ENCODE results near the gene NEMP1. TPM values are rescaled to one million over a fixed set of nuclear protein-coding genes. Genes with fewer than 3 reads are reported as not detected.
A peak's percentile ranks its signal among the peaks of the same experiment; 100 is the strongest.

The NEMP1 gene
- total and polyA plus RNA-seq, 7 donors, result 1.3 to 3.2 (median 2.4) TPM

DNA sequence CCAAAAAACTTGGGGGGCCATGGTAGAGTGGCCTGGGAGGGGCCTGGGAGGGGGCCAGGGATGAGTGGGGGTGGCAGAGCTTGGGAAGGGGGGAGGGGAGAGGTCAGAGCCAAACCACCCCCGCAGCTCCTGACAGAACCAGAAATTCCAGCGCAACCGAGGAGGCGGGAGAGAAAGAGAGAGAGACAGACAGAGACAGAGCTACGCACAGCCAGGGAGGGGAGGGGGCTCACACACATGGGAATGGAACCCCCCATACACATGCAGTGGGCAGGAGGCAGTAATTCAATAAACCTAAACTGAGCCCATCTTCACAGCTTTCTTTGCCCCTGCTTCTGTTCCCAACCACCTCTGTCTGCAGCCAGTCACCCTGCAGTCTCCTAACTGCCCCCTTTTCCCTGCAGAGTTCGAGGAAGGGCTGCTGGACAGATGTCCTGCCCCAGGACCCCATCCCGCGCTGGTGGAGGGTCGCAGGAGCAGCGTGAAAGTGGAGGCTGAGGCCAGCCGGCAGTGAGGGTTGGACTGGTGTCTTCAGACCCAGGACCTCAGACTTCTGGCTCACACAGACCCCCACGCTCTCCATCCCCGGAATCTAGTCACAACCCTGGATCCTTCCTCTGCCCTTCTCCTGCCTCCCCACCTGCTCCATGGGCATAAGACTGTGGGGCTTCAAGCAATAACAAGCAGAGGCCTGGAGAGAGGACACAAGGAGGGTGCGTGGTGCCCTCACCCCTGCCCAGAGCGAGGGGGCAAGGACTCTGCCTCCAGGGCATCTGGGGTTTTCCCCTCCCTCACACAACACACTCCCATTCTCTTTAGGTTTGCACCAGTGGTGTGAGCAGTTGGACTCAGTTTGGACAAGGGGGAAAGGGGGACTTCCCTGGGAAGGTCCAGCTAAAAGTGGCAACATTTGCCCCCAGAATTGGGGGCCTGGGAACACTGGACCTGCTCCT lies 15.9 kb upstream of the NEMP1 start:
- no peak for ATAC-seq
- intact Hi-C loops (cut with DNase I), result no loop called here
- Histone ChIP-seq H3K4me3 (no peak overlapping the region), H3K9me3 (no peaks in the 10 kb centered on the region), H3K36me3 (ENCODE audit: insufficient read depth in 1 of 2, low read depth in 1 of 2) (peaks cover 7 to 47% of the 10 kb centered on the region in 2 donors), H3K27ac (no peak overlapping the region), H3K4me1 (peaks cover 24% of the 10 kb centered on the region), H3K27me3 (ENCODE audit: insufficient read depth in 3 of 3, low read length in 2 of 3) (no peaks in the 10 kb centered on the region)
- DNase-seq, result no peak
- 64 to 68% (median 67%) methylated on average over 15 of the region's 15 CpGs for WGBS, 3 donors
- TF ChIP-seq, protein P1, sequence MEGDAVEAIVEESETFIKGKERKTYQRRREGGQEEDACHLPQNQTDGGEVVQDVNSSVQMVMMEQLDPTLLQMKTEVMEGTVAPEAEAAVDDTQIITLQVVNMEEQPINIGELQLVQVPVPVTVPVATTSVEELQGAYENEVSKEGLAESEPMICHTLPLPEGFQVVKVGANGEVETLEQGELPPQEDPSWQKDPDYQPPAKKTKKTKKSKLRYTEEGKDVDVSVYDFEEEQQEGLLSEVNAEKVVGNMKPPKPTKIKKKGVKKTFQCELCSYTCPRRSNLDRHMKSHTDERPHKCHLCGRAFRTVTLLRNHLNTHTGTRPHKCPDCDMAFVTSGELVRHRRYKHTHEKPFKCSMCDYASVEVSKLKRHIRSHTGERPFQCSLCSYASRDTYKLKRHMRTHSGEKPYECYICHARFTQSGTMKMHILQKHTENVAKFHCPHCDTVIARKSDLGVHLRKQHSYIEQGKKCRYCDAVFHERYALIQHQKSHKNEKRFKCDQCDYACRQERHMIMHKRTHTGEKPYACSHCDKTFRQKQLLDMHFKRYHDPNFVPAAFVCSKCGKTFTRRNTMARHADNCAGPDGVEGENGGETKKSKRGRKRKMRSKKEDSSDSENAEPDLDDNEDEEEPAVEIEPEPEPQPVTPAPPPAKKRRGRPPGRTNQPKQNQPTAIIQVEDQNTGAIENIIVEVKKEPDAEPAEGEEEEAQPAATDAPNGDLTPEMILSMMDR (IDR thresholded peaks at IDR 0.05), result no peak

DNA sequence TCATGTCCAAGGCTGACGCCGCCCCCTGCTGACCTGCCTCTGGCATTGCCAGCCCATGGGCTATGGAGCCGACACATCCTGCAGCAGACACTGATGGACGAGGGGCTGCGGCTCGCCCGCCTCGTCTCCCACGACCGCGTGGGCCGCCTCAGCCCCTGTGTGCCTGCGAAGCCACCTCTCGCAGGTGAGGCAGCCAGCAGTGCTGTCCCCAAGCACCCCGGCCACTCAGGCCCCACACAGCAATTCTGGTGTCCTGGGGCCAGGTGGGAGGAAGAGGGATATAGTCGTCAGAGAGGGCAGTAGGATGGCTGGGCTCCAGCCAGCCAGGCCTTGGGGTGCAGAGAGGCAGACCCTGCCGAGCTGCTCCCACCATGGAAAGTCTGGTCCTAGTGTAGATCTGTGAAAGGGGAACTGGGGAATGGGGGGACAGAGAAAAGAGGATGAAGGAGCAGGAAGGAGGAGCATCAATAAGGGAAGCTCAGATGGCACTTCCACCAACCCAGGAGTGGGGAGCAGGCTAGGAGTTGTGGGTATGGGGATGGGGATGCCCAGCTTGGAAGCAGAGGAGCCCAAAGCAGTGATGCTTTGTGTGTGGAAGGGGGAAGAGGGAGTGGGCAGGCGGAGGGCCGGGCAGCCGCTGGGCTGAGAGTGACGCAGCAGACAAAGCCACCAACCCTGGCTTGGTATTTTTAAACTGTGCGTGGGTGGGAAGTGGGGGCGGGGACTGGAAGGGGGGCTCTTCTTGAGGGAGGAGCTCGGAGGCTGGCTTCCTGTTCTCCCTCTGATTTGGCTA lies 15.0 kb upstream of the NEMP1 start:
- intact Hi-C loops (cut with DNase I), result no loop called here
- H3K9me3 ChIP-seq, result no peaks in the 10 kb centered on the region
- H3K36me3 ChIP-seq (ENCODE audit: insufficient read depth in 1 of 2, low read depth in 1 of 2), result peaks cover 7 to 43% of the 10 kb centered on the region in 2 donors
- WGBS, 3 donors, result 58 to 67% (median 62%) methylated on average over 24 of the region's 24 CpGs
- H3K4me3 ChIP-seq, result peak overlapping the region; percentile 11
- peaks cover 24% of the 10 kb centered on the region for H3K4me1 ChIP-seq
- TF ChIP-seq, protein P1 (IDR thresholded peaks at IDR 0.05), result peak; percentile 40
- H3K27me3 ChIP-seq (ENCODE audit: insufficient read depth in 3 of 3, low read length in 2 of 3), result no peaks in the 10 kb centered on the region
- ATAC-seq (peak; percentile 31 to 43 (median 36)), DNase-seq (peak; percentile 78 to 82)
- H3K27ac ChIP-seq, result peak overlapping the region; percentile 4

DNA sequence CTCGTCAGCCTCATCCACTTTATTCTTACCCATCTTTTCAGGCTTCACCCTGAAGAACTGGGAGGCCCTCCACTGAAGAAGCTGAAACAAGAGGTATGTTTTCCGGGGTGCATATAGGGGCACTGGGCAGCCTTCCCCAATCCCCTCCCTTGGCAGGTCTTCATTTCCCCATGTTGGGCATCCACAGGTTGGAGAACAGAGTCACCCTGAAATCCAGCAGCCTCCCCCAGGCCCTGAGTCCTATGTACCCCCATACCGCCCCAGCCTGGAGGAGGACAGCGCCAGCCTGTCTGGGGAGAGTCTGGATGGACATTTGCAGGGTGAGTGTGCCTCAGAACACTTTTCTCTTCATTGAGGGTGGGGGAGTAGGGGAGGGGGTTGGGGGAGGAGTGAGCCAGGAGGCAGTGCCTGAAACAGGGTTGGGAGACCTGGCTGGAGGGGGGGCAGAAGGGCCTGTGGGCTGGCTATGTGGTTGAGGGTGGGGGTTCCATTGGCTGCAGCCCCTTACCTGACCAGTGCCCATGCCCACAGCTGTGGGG lies 14.4 kb upstream of the NEMP1 start:
- DNase-seq, result no peak
- TF ChIP-seq, protein P1 (IDR thresholded peaks at IDR 0.05), result no peak
- Histone ChIP-seq H3K27me3 (ENCODE audit: insufficient read depth in 3 of 3, low read length in 2 of 3) (no peaks in the 10 kb centered on the region), H3K27ac (no peak overlapping the region), H3K36me3 (ENCODE audit: insufficient read depth in 1 of 2, low read depth in 1 of 2) (peaks cover 7 to 43% of the 10 kb centered on the region in 2 donors), H3K4me3 (no peak overlapping the region), H3K4me1 (peaks cover 24% of the 10 kb centered on the region), H3K9me3 (no peaks in the 10 kb centered on the region)
- 84 to 92% (median 91%) methylated on average over 4 of the region's 4 CpGs for WGBS, 3 donors
- no peak for ATAC-seq
- intact Hi-C loops (cut with DNase I), result no loop called here

DNA sequence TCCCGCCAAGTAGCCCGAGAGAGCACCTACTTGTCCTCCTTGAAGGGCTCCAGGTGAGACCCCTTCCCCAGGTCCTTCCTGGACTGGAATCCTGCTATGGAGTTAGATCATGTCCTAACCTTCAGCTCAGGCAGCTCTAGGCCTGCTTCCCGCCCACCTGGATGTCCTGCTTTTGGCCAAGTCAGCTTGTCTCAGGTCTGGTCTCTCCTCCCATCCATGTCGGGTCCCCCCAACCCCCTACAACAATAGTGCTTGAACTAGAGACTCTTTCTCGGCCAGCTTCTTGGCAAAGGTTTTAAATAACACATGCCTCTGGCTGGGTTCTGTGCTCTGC lies 13.9 kb upstream of the NEMP1 start:
- H3K4me1 ChIP-seq, result peaks cover 24% of the 10 kb centered on the region
- peaks cover 7 to 43% of the 10 kb centered on the region in 2 donors for H3K36me3 ChIP-seq (ENCODE audit: insufficient read depth in 1 of 2, low read depth in 1 of 2)
- no peak overlapping the region for H3K4me3 ChIP-seq
- H3K9me3 ChIP-seq, result no peaks in the 10 kb centered on the region
- intact Hi-C loops (cut with DNase I), result no loop called here
- TF ChIP-seq, protein P1 (IDR thresholded peaks at IDR 0.05), result no peak
- H3K27ac ChIP-seq, result no peak overlapping the region
- WGBS, 3 donors, result 81 to 84% (median 83%) methylated on average over 5 of the region's 5 CpGs
- ATAC-seq (no peak), DNase-seq (no peak)
- H3K27me3 ChIP-seq (ENCODE audit: insufficient read depth in 3 of 3, low read length in 2 of 3), result no peaks in the 10 kb centered on the region
